ENCODE measurements around the gene HAUS7.
"Not testable (repeated sequence)": the region's sequence is repeated elsewhere in the genome, so short reads cannot be mapped to it uniquely, and the experiment has no call there.

HAUS7 gene

DNA sequence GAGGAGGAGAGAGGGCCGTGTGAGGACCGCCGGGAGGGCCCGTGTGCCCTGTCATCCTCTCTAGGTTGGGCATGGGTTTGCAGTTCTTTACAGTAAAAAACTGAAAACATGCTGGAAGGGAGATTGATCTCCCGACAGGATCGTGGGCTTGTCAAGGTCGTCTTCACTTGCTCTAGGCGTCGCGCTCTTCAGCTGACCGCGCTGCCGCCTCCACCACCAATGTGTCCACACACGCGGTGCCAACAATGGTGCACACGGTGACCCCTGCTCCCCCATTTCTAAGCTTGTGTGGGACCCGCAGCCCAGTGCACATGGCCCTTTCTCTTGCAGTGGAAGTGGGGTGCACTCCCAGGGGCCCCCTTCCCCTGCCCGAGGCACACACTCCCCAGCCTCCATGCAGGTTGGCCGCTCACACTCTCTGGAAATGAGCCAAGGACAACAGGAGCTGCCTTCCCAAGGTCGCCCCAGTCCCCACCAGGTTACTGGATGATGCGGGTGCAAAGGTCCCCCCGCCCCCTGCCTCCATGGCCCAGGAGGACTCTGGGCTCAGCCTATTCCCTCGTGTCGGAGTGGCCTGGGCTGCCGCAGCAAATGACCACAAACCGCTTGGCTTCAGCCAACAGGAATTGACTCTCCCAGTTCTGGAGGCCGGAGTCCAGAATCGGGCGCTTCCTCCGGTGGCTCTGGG is 60.8 kb downstream of the HAUS7 start:
- DNase-seq (ENCODE audit: low spot score): no peak

- no peak for DNase-seq (ENCODE audit: low spot score)
Observed at GRCh38 chrX:153408871-153409351, 61.5 kb downstream of the HAUS7 start.

- DNase-seq (ENCODE audit: low spot score): no peak
Observed at GRCh38 chrX:153408221-153408721, 62.1 kb downstream of the HAUS7 start.

DNA sequence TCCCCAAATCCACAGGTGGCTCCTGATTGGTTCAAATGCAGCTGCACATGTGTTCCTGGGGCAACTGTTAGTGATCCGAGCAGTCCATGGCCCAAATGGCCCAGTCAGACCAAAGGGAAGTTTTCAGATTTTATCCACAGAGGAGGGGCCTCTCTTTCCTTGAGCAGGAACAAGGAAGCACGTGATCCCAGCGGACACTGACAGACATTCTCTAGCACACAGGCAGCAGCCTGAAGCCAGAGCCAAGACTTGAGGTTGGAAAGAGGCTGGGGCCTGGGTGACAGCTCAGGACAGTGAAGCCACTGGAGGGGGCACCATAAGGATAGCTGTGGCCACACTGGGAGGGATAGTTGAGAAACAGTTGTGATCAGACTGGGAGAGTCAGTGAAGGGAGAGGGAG is 62.6 kb downstream of the HAUS7 start:
- DNase-seq (ENCODE audit: low spot score): no peak

DNA sequence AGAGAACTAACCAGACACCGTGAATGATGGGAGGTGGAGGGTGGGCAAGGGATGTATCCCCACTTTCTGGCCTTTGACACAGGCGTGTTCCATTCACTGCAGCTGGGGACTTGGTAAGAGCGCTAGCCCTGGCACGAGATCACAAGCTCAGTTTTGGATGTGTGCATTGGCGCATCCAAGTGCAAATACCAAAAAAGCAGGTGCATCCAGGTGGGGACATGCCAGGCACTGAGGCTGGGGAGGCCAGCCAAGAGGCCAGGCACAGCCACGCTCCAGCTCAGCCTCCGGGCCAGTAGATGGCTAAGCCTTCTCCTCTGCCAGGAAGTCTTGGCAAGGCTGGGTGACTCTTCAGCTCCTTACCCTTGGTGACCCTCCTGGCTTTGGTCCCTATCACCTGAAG is 63.5 kb downstream of the HAUS7 start:
- no peak for DNase-seq (ENCODE audit: low spot score)

DNA sequence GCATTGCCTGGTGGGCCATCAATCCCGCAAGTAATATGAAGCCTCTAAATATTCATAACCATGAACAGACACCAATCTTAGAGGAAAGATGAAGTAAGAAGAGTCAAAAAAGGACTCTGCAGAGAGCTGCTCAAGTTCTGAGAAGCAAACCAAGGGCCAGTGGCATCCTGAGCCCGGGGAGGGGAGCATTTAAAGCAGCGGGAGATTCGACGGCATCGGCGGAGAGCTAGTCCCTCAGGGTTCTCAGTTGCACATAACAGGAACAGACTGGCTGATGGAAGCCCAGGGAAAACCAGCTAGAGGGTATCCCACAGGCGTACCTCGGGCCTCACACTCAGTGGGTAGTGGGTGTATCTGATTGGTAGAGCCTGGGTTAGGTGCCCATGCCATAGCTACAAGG is 64.4 kb downstream of the HAUS7 start:
- no peak for DNase-seq (ENCODE audit: low spot score)

DNA sequence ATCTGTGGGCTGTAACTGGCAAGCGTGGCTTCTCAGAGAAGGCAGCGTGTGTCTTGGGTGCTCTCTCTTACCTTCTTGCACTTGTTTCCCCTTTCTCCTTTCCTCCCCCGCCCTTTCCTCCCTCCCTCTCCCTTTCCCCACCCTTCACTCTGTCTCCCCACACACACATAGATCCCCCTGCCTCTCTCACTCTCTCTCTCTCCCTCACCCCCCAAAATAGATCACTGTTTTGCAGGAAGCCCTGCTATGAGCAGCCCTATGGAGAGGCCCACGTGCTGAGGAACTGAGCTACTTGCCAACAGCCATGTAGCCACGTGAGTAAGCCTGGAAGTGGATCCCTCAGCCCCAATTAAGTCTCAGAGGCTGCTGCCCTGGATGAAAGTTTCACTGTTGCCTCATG is 65.0 kb downstream of the HAUS7 start:
- no peak for DNase-seq (ENCODE audit: low spot score)

- not testable (repeated sequence) for DNase-seq (ENCODE audit: low spot score)
Observed at GRCh38 chrX:153404333-153404732, 66.0 kb downstream of the HAUS7 start.

GRCh38 chrX:153401133-153401764 is 69.1 kb downstream of the HAUS7 start, which contains the start of gene PNMA6E:
Gene PNMA6E (minus strand): TSS chrX:153401350. CDS start chrX:153398849, 2,501 bp downstream.
- no peak for DNase-seq (ENCODE audit: low spot score)

DNA sequence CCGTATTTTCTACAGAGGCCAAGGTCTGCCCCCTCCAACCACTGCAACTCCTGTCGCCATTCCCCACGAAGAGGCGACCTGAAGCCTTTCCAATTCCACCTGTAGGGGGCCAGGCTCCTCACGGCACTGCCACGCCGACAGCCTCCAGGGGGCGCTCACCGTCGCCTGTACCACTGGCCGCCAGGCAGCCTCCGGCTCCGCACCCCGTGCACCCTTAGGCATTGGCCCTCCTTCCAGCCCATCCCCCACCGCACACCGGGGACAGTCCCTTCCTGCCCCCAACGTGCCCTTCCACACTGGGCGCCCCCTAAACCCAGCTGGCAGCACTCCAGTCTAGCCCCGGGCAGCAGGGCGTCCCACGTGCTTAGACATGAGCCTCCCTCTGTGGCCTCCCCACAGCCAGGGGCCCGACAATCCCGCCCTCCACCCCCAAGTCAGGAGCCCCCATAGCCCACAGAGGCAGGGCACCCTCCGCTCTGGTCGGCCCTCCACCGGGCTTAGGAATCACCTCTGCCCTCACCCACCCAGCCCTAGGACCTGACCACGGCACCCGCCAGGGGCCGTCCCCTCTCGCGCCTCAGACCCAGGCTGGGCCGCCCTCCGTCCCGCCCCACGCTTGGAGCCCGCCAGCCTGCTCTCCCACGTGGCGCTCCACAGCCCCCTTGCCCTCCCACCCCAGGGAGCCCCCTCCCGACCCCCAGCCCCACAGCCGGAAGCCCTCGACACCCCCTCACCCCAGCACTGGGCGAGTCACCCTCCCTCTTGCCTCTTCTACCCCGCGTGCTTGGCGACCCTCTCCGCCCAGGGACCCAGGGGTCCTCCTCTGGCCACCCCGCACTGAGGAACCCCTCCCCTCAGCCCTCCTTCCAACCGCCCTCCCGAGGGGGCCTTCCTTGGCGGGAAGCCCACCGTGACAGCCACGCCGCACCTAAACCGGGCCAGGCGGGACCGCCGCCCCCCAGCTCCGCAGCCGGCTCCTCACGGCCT is 69.9 kb downstream of the HAUS7 start:
- DNase-seq (ENCODE audit: low spot score): no peak

DNA sequence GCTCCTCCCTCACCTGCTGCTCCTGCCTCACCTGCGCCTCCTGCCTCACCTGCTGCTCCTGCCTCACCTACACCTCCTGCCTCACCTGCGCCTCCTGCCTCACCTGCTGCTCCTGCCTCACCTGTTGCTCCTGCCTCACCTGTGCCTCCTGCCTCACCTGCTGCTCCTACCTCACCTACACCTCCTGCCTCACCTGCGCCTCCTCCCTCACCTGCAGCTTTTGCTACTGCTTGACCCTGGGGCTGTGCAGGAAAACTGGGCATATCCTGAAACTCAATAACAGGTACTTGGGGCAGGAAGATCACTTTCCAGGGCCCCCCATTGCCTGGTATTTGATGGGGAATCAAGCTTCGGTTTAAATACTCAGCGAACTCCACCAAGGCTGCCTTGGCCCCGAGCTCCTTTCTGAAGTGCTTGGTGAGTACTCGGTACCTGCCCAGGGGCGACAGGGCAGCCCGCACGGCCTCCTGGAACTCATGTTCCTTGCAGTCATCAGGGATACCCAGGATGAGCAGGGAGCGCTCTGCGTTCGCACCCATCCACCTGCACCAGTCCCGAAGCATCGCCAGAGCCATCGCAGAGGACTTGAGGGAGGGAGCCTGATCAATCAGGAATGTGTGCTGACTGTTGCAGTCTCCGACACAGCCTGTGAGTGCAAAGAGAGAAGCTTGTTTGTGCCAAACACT is 72.0 kb downstream of the HAUS7 start:
- no peak for DNase-seq (ENCODE audit: low spot score)
